Tibial nerve (tissue), 4 donors: ENCODE measurements around the gene RCN2. TPM values are rescaled to one million over a fixed set of nuclear protein-coding genes. Genes with fewer than 3 reads are reported as not detected.

Source experiments
- DNase-seq, 2 donors: peaks; one replicate each; pipeline ENCODE4 v3.0.0-alpha.2; 2019; ENCODE audit warnings: low spot score in 2 of 2
- H3K27ac ChIP-seq, 4 donors: fragments of 200-600 bp; sonication (generic) in 3 of 4; one replicate each; pipeline ENCODE4 v1.5.1; 2017 to 2019; ENCODE audit warnings: mild to moderate bottlenecking in 1 of 4
- H3K27me3 ChIP-seq, 2 donors: fragments of 200-600 bp; sonication (generic) in 1 of 2; one replicate each; pipeline versions ENCODE4 v1.5.1 to v1.6.0; 2017 to 2019
- H3K36me3 ChIP-seq, 3 donors: fragments of 200-600 bp; sonication (generic); one replicate each; pipeline ENCODE4 v1.5.1; 2018 to 2019
- H3K4me1 ChIP-seq, 4 donors: fragments of 200-600 bp; sonication (generic) in 3 of 4; one replicate each; pipeline ENCODE4 v1.5.1; 2017 to 2019
- H3K4me3 ChIP-seq, 4 donors: fragments of 200-600 bp; sonication (generic) in 3 of 4; one replicate each; pipeline ENCODE4 v1.5.1; 2017 to 2019; ENCODE audit warnings: mild to moderate bottlenecking in 1 of 4, moderate library complexity in 1 of 4
- H3K9me3 ChIP-seq, 4 donors: fragments of 200-600 bp; sonication (generic) in 3 of 4; one replicate each; pipeline ENCODE4 v1.5.1; 2017 to 2019
- EP300 ChIP-seq, 2 donors: sonication (generic); formaldehyde crosslinking; IDR thresholded peaks; one replicate each; pipeline ENCODE4 v1.6.1; 2017; ENCODE audit warnings: antibody characterized with exemption in 2 of 2, mild to moderate bottlenecking in 1 of 2
- POLR2A ChIP-seq, 2 donors: fragments of 450-650 bp; IDR thresholded peaks; one replicate each; pipeline ENCODE4 v1.6.1; 2017; ENCODE audit warnings: antibody characterized with exemption in 2 of 2, mild to moderate bottlenecking in 2 of 2, moderate library complexity in 2 of 2
- WGBS, 2 donors: methylation state at CpG; one replicate each; pipeline ENCODE4 v1.1.5; 2018; 5-methylcytosine and 5-hydroxymethylcytosine counted together
- total RNA-seq, 4 donors: library from RNA; depleted of rRNA; stranded (reverse); fragments of >200 nt; gene quantifications; one replicate each; pipeline ENCODE4 v1.1.0, GENCODE V29; 2016
- TF ChIP-seq, protein P1 (sequence below), 5 experiments: fragments of 200-600 bp in 3 of 5; fragments of 450-650 bp in 2 of 5; sonication (generic) in 3 of 5; IDR thresholded peaks; one replicate each; pipeline ENCODE4 v1.5.1; 2016 to 2019; ENCODE audit warnings: antibody characterized with exemption in 5 of 5, mild to moderate bottlenecking in 3 of 5, moderate library complexity in 2 of 5

RCN2 gene
- total RNA-seq, 4 donors from 2014 or later, result 29.7 to 59.7 (median 43.8) TPM

- H3K4me1 ChIP-seq, result peaks cover 0 to 10% (median 0%) of the 10 kb centered on the region in 4 donors
- DNase-seq, result no peak
- no peak overlapping the region for H3K4me3 ChIP-seq
- no peaks in the 10 kb centered on the region for H3K27me3 ChIP-seq
- H3K36me3 ChIP-seq, result no peaks in the 10 kb centered on the region
- no peaks in the 10 kb centered on the region for H3K9me3 ChIP-seq
- no peak overlapping the region for H3K27ac ChIP-seq
- TF ChIP-seq EP300 (IDR thresholded peaks at IDR 0.05) (no peak), POLR2A (IDR thresholded peaks at IDR 0.05) (no peak)
- TF ChIP-seq, protein P1, sequence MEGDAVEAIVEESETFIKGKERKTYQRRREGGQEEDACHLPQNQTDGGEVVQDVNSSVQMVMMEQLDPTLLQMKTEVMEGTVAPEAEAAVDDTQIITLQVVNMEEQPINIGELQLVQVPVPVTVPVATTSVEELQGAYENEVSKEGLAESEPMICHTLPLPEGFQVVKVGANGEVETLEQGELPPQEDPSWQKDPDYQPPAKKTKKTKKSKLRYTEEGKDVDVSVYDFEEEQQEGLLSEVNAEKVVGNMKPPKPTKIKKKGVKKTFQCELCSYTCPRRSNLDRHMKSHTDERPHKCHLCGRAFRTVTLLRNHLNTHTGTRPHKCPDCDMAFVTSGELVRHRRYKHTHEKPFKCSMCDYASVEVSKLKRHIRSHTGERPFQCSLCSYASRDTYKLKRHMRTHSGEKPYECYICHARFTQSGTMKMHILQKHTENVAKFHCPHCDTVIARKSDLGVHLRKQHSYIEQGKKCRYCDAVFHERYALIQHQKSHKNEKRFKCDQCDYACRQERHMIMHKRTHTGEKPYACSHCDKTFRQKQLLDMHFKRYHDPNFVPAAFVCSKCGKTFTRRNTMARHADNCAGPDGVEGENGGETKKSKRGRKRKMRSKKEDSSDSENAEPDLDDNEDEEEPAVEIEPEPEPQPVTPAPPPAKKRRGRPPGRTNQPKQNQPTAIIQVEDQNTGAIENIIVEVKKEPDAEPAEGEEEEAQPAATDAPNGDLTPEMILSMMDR (IDR thresholded peaks at IDR 0.05), result no peak
- WGBS, 2 donors, result 87% methylated on average over 4 to 7 of the region's 7 CpGs
Observed at GRCh38 chr15:76979996-76980520, 48.5 kb downstream of the RCN2 start.

DNA sequence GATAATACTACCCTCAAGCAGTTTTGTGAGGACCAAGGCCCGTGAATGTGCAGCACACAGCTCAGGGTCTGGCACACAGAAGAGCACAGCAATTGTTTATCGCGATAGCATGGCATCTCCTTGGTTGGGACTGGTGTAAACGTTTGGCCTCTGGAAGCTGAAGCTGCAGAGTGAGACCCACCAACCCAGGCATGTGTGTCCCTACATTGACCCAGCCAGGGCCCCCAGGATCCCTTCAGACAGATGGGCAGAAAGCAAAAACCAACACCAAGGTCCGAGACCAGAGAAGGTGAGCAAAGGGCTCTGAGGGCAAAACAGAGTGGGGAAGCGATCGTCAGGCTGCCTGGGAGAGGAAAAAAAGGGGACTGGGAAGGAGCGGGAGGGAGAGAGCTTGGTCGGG is 50.8 kb downstream of the RCN2 start:
- H3K27ac ChIP-seq, result no peak overlapping the region
- TF ChIP-seq EP300 (IDR thresholded peaks at IDR 0.05) (no peak), POLR2A (IDR thresholded peaks at IDR 0.05) (no peak)
- TF ChIP-seq, protein P1 (IDR thresholded peaks at IDR 0.05), result no peak
- WGBS, 2 donors, result 81 to 87% methylated on average over 9 of the region's 9 CpGs
- peaks cover 0 to 10% (median 0%) of the 10 kb centered on the region in 4 donors for H3K4me1 ChIP-seq
- no peaks in the 10 kb centered on the region for H3K36me3 ChIP-seq
- no peaks in the 10 kb centered on the region for H3K27me3 ChIP-seq
- H3K4me3 ChIP-seq, result no peak overlapping the region
- no peak for DNase-seq
- no peaks in the 10 kb centered on the region for H3K9me3 ChIP-seq

DNA sequence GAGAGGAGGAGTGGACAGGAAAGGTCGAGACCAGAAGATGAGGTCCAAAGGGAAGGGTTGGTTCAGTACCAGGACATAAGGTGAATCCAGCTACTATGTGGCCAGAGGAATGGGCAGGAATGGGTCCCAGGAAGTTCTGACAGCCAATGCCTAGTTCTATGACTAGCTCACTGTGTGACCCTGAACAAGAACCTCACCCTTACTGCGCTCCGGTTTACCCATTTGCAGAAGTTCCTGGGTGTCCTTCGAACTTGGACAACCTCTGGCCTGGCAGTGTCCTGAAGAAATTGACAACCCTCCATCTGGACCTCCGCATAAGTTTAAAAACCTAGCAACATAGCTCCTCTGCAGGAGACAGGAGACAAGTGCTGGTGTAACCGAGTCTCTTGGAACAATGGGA is 51.2 kb downstream of the RCN2 start:
- no peak for DNase-seq
- no peak overlapping the region for H3K4me3 ChIP-seq
- no peaks in the 10 kb centered on the region for H3K27me3 ChIP-seq
- TF ChIP-seq POLR2A (IDR thresholded peaks at IDR 0.05), result no peak
- TF ChIP-seq, protein P1 (IDR thresholded peaks at IDR 0.05), result no peak
- no peak for TF ChIP-seq EP300 (IDR thresholded peaks at IDR 0.05)
- H3K36me3 ChIP-seq, result no peaks in the 10 kb centered on the region
- WGBS, 2 donors, result 73 to 74% methylated on average over 6 of the region's 6 CpGs
- H3K27ac ChIP-seq, result no peak overlapping the region
- peaks cover 0 to 10% (median 0%) of the 10 kb centered on the region in 4 donors for H3K4me1 ChIP-seq
- H3K9me3 ChIP-seq, result no peaks in the 10 kb centered on the region

GRCh38 chr15:76983590-76984375 is 52.2 kb downstream of the RCN2 start:
- TF ChIP-seq, protein P1 (IDR thresholded peaks at IDR 0.05), result no peak
- TF ChIP-seq POLR2A (IDR thresholded peaks at IDR 0.05) (no peak), EP300 (IDR thresholded peaks at IDR 0.05) (no peak)
- Histone ChIP-seq H3K36me3 (no peaks in the 10 kb centered on the region), H3K4me3 (no peak overlapping the region), H3K27ac (peak overlapping the region in 2 of 4 donors; percentile 27 to 43), H3K9me3 (no peaks in the 10 kb centered on the region), H3K4me1 (peaks cover 0 to 17% (median 1%) of the 10 kb centered on the region in 4 donors), H3K27me3 (no peaks in the 10 kb centered on the region)
- DNase-seq, result no peak
- 80 to 82% methylated on average over 4 of the region's 4 CpGs for WGBS, 2 donors

GRCh38 chr15:76986743-76987142 is 55.2 kb downstream of the RCN2 start:
- Histone ChIP-seq H3K4me1 (peaks cover 0 to 23% (median 2%) of the 10 kb centered on the region in 4 donors), H3K27me3 (no peaks in the 10 kb centered on the region), H3K27ac (no peak overlapping the region), H3K4me3 (no peak overlapping the region), H3K9me3 (no peaks in the 10 kb centered on the region), H3K36me3 (no peaks in the 10 kb centered on the region)
- TF ChIP-seq POLR2A (IDR thresholded peaks at IDR 0.05) (no peak), EP300 (IDR thresholded peaks at IDR 0.05) (no peak)
- TF ChIP-seq, protein P1 (IDR thresholded peaks at IDR 0.05), result no peak
- WGBS, 2 donors, result 88 to 93% methylated on average over 3 of the region's 3 CpGs
- no peak for DNase-seq
